HEK293 (cell line): ENCODE data around the gene KCNMB4.

Experiments
- CTCF ChIA-PET: fragments of 350-600 bp; formaldehyde crosslinking; extraction: SDS; loops from one replicate; lab custom pipeline; 2021; ENCODE audit warnings: antibody characterized with exemption; lab: Yijun Ruan, JAX
- POLR2A ChIA-PET: fragments of 300-600 bp; formaldehyde crosslinking; extraction: SDS; loops from one replicate; lab custom pipeline; 2020; ENCODE audit warnings: antibody characterized with exemption, inconsistent platforms; lab: Yijun Ruan, JAX
- H3K27ac ChIP-seq: fragments of 200-500 bp; sonication (Bioruptor generic); 2 replicates; pipeline ENCODE4 v1.5.1; 2014; ENCODE audit warnings: low read depth, low read length, control low read depth, inconsistent platforms; ENCODE audit errors: extremely low read depth
- H3K36me3 ChIP-seq, 2 experiments: fragments of 200-500 bp in 1 of 2; sonication (Bioruptor generic) in 1 of 2; 1 replicate in 1 of 2; 2 replicates in 1 of 2; pipeline ENCODE4 v1.5.1; 2014 to 2017; ENCODE audit warnings: inconsistent platforms in 2 of 2, low read length in 2 of 2; ENCODE audit not compliant: control insufficient read depth in 2 of 2, insufficient read depth in 1 of 2
- H3K4me1 ChIP-seq: fragments of 200-500 bp; sonication (Bioruptor generic); 2 replicates; pipeline ENCODE4 v1.5.1; 2014; ENCODE audit warnings: mild to moderate bottlenecking, low read length, inconsistent platforms; ENCODE audit not compliant: control insufficient read depth, insufficient read depth
- H3K4me3 ChIP-seq: 2 replicates; pipeline ENCODE4 v1.5.1; 2011; ENCODE audit warnings: low read depth, mild to moderate bottlenecking, control low read depth, low read length, moderate library complexity
- H3K9me3 ChIP-seq: fragments of 200-500 bp; sonication (Bioruptor generic); 2 replicates; pipeline ENCODE4 v1.5.1; 2014; ENCODE audit warnings: low read depth, low read length, inconsistent platforms; ENCODE audit not compliant: control insufficient read depth, insufficient read depth
- ATF2 ChIP-seq: fragments of 450-650 bp; formaldehyde crosslinking; IDR thresholded peaks from 2 replicates; pipeline ENCODE4 v1.5.1; 2016; ENCODE audit warnings: missing biosample characterization, missing genetic modification characterization, low read depth
- ELK4 ChIP-seq: IDR thresholded peaks from 2 replicates; pipeline ENCODE4 v1.6.1; 2011; ENCODE audit warnings: mild to moderate bottlenecking, low read depth, low read length, borderline replicate concordance
- HOXC10 ChIP-seq: sonication (generic); formaldehyde crosslinking; IDR thresholded peaks from 2 replicates; pipeline ENCODE4 v1.8.1; 2023; ENCODE audit warnings: mild to moderate bottlenecking, missing genetic modification reagents
- MEIS1 ChIP-seq: sonication (generic); formaldehyde crosslinking; IDR thresholded peaks from 2 replicates; pipeline ENCODE4 v1.8.1; 2022; ENCODE audit warnings: missing genetic modification reagents, mild to moderate bottlenecking, borderline replicate concordance
- ZBTB6 ChIP-seq: fragments of 450-650 bp; formaldehyde crosslinking; IDR thresholded peaks from 2 replicates; pipeline ENCODE4 v1.5.1; 2017; ENCODE audit warnings: missing biosample characterization, missing genetic modification characterization
- ZNF350 ChIP-seq: fragments of 450-650 bp; formaldehyde crosslinking; IDR thresholded peaks from 2 replicates; pipeline ENCODE4 v1.5.0; 2017; ENCODE audit warnings: missing biosample characterization, mild to moderate bottlenecking, missing genetic modification characterization
- ZNF37A ChIP-seq: fragments of 450-650 bp; IDR thresholded peaks from 2 replicates; pipeline ENCODE4 v1.5.1; 2018; ENCODE audit warnings: missing biosample characterization, missing genetic modification characterization
- ZNF473 ChIP-seq: fragments of 450-650 bp; formaldehyde crosslinking; IDR thresholded peaks from 2 replicates; pipeline ENCODE4 v1.5.1; 2017; ENCODE audit warnings: missing biosample characterization, missing genetic modification characterization
- ZNF514 ChIP-seq: fragments of 450-650 bp; formaldehyde crosslinking; IDR thresholded peaks from 2 replicates; pipeline ENCODE4 v1.5.1; 2016; ENCODE audit warnings: missing biosample characterization, missing genetic modification characterization
- ZNF549 ChIP-seq: fragments of 450-650 bp; IDR thresholded peaks from 2 replicates; pipeline ENCODE4 v1.5.1; 2018; ENCODE audit warnings: missing biosample characterization, missing genetic modification characterization, mild to moderate bottlenecking, inconsistent platforms, moderate library complexity
- ZNF600 ChIP-seq: fragments of 450-650 bp; formaldehyde crosslinking; IDR thresholded peaks from 2 replicates; pipeline ENCODE4 v1.5.1; 2016; ENCODE audit warnings: missing biosample characterization, missing genetic modification characterization
- ZNF621 ChIP-seq: fragments of 450-650 bp; formaldehyde crosslinking; IDR thresholded peaks from 2 replicates; pipeline ENCODE4 v1.5.1; 2017; ENCODE audit warnings: missing biosample characterization, missing genetic modification characterization
- ZNF623 ChIP-seq: fragments of 450-650 bp; formaldehyde crosslinking; IDR thresholded peaks from 2 replicates; pipeline ENCODE4 v1.5.1; 2016; ENCODE audit warnings: missing biosample characterization, missing genetic modification characterization
- ZNF654 ChIP-seq: fragments of 450-650 bp; formaldehyde crosslinking; IDR thresholded peaks from 2 replicates; pipeline ENCODE4 v1.5.1; 2016; ENCODE audit warnings: low read depth, missing biosample characterization, missing genetic modification characterization
- ZNF670 ChIP-seq: fragments of 450-650 bp; formaldehyde crosslinking; IDR thresholded peaks from 2 replicates; pipeline ENCODE4 v1.5.1; 2016; ENCODE audit warnings: missing biosample characterization, missing genetic modification characterization, low read depth
- ZNF776 ChIP-seq: fragments of 450-650 bp; formaldehyde crosslinking; IDR thresholded peaks from 2 replicates; pipeline ENCODE4 v1.5.0; 2017; ENCODE audit warnings: missing biosample characterization, missing genetic modification characterization, borderline replicate concordance
- ZSCAN16 ChIP-seq: fragments of 450-650 bp; formaldehyde crosslinking; IDR thresholded peaks from 2 replicates; pipeline ENCODE4 v1.5.1; 2016; ENCODE audit warnings: missing biosample characterization, missing genetic modification characterization
- ZXDB ChIP-seq: fragments of 450-650 bp; formaldehyde crosslinking; IDR thresholded peaks from 2 replicates; pipeline ENCODE4 v1.5.1; 2016; ENCODE audit warnings: missing biosample characterization, missing genetic modification characterization

The KCNMB4 gene

DNA sequence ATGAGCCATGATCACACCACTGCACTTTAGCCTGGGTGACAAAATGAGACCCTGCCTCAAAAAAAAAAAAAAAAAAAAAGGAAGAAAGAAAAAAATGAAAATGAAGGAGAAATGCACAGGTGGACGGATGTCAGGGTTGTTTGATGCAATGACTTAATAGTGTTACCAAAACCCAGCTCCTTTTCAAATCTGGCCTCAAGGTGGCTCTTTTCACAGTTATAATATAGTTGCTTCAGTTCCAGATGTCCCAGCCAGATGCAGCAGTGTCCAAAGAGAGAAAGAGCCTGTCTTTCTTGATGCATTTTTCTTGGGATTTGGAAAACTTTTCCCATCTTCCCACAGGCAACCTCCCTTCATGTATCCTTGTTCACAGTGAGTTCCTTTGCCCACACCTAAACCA is 36.5 kb downstream of the KCNMB4 start:
- Histone ChIP-seq H3K4me1 (no peaks in the 10 kb centered on the region), H3K27ac (no peak overlapping the region), H3K9me3 (no peaks in the 10 kb centered on the region), H3K4me3 (no peak overlapping the region), H3K36me3 (peaks cover 0 to 20% of the 10 kb centered on the region in 2 experiments)
- POLR2A ChIA-PET: no interaction called here
- CTCF ChIA-PET: no interaction called here
- no peak for TF ChIP-seq ZXDB (tag by site-specific recombination)
- no peak for TF ChIP-seq ZNF623
- TF ChIP-seq, all 188 proteins: peak for 0

- Histone ChIP-seq H3K4me1 (no peaks in the 10 kb centered on the region), H3K27ac (no peak overlapping the region), H3K36me3 (peaks cover 0 to 20% of the 10 kb centered on the region in 2 experiments), H3K9me3 (no peaks in the 10 kb centered on the region), H3K4me3 (no peak overlapping the region)
- CTCF ChIA-PET: no interaction called here
- TF ChIP-seq ZNF37A (no peak), ZBTB6 (no peak), HOXC10 (CRISPR knock-in tag) (no peak), ZNF600 (tag by site-specific recombination) (no peak), ATF2 (no peak)
- POLR2A ChIA-PET: no interaction called here
Observed at GRCh38 chr12:70403826-70404225, 37.7 kb downstream of the KCNMB4 start.

GRCh38 chr12:70408004-70408790 is 42.1 kb downstream of the KCNMB4 start:
- Histone ChIP-seq H3K4me1 (no peaks in the 10 kb centered on the region), H3K27ac (no peak overlapping the region), H3K36me3 (no peaks in the 10 kb centered on the region; a peak in 1 of 3 replicates), H3K9me3 (no peaks in the 10 kb centered on the region), H3K4me3 (no peak overlapping the region)
- TF ChIP-seq ZNF549 (tag by site-specific recombination): no peak
- no peak for TF ChIP-seq ZNF776 (tag by site-specific recombination)
- no peak for TF ChIP-seq ZSCAN16 (tag by site-specific recombination)
- no peak for TF ChIP-seq ZNF514
- no peak for TF ChIP-seq ZNF473
- no peak for TF ChIP-seq ELK4
- TF ChIP-seq ZNF670: no peak
- TF ChIP-seq ZNF350: no peak
- no peak for TF ChIP-seq ZNF621 (tag by site-specific recombination)
- TF ChIP-seq MEIS1: no peak
- TF ChIP-seq ZNF654 (tag by site-specific recombination): no peak
- ChIA-PET POLR2A (no interaction called here), CTCF (no interaction called here)
